CD4-positive, alpha-beta T cell (primary cell): ENCODE measurements around the gene USE1. TPM values are rescaled to one million over a fixed set of nuclear protein-coding genes. Genes with fewer than 3 reads are reported as not detected.
A peak's percentile ranks its signal among the peaks of the same experiment; 100 is the strongest.

ENCODE experiments used
- ATAC-seq: fragments of 200-7000 bp; cut with Tn5 transposase; one replicate; pipeline ENCODE4 v1.10.0; 2022; ENCODE audit warnings: mild to moderate bottlenecking; ENCODE audit not compliant: poor library complexity
- CTCF ChIA-PET: fragments of 350-600 bp; sonication (Branson Sonifier 250); formaldehyde crosslinking; loops from one replicate; lab custom pipeline; 2021; ENCODE audit warnings: antibody characterized with exemption, inconsistent platforms; lab: Charles Lee
- POLR2A ChIA-PET: fragments of 350-600 bp; sonication (Branson Sonifier 250); formaldehyde crosslinking; loops from one replicate; lab custom pipeline; 2021; ENCODE audit warnings: antibody characterized with exemption, inconsistent platforms; lab: Charles Lee
- DNase-seq, 14 experiments: peaks; one replicate each; pipeline ENCODE4 v3.0.0-alpha.2; 2013 to 2020; ENCODE audit warnings: mixed read lengths in 2 of 14
- H3K27ac ChIP-seq, 2 donors: one replicate each; pipeline versions ENCODE4 v1.5.1 to v1.7.0; 2013; ENCODE audit warnings: low read length in 2 of 2, low read depth in 1 of 2, mild to moderate bottlenecking in 1 of 2
- H3K27me3 ChIP-seq, 2 experiments: 1 replicate in 1 of 2; 2 replicates in 1 of 2; pipeline versions ENCODE4 v1.6.1 to v1.7.0; 2013; ENCODE audit warnings: low read length in 2 of 2, control low read depth in 1 of 2, mild to moderate bottlenecking in 1 of 2, moderate library complexity in 1 of 2; ENCODE audit not compliant: insufficient read depth in 2 of 2, control insufficient read depth in 1 of 2
- H3K36me3 ChIP-seq: one replicate; pipeline ENCODE4 v1.6.1; 2013; ENCODE audit warnings: low read length, control low read depth; ENCODE audit not compliant: insufficient read depth
- H3K4me1 ChIP-seq: one replicate; pipeline ENCODE4 v1.6.1; 2013; ENCODE audit warnings: low read length, control low read depth; ENCODE audit not compliant: insufficient read depth
- H3K4me3 ChIP-seq: one replicate; pipeline ENCODE4 v1.5.1; 2013; ENCODE audit warnings: mild to moderate bottlenecking, low read length, moderate library complexity
- H3K9me3 ChIP-seq, 2 experiments: 1 replicate in 1 of 2; 2 replicates in 1 of 2; pipeline versions ENCODE4 v1.6.1 to v1.7.0; 2013; ENCODE audit warnings: low read length in 2 of 2, mild to moderate bottlenecking in 2 of 2, control low read depth in 1 of 2, moderate library complexity in 1 of 2; ENCODE audit not compliant: control insufficient read depth in 1 of 2, insufficient read depth in 1 of 2
- H3K27ac Mint-ChIP-seq: one replicate; pipeline ENCODE4 v1.8.0; 2020; ENCODE audit warnings: mixed read lengths
- H3K27me3 Mint-ChIP-seq: one replicate; pipeline ENCODE4 v1.8.0; 2021; ENCODE audit warnings: mixed read lengths
- H3K36me3 Mint-ChIP-seq: one replicate; pipeline ENCODE4 v1.8.0; 2021; ENCODE audit warnings: low read depth, mixed read lengths
- H3K4me1 Mint-ChIP-seq: one replicate; pipeline ENCODE4 v1.8.0; 2021; ENCODE audit warnings: low read depth, mixed read lengths
- H3K4me3 Mint-ChIP-seq: one replicate; pipeline ENCODE4 v1.8.0; 2020; ENCODE audit warnings: mild to moderate bottlenecking, mixed read lengths
- H3K9me3 Mint-ChIP-seq: one replicate; pipeline ENCODE4 v1.8.0; 2020; ENCODE audit warnings: mixed read lengths
- CTCF ChIP-seq: fragments of 200-600 bp; IDR thresholded peaks from one replicate; pipeline ENCODE4 v1.8.0; 2022; ENCODE audit warnings: antibody characterized with exemption, mild to moderate bottlenecking
- intact Hi-C, 2 experiments: fragments of 100-400 bp; cut with DNase I in 1 of 2; cut with micrococcal nuclease in 1 of 2; formaldehyde crosslinking; loops; one replicate each; pipeline versions ENCODE4 v1.15.1 to v1.9.0; 2023 to 2025; cut with DNase I, micrococcal nuclease
- polyA plus RNA-seq, 2 donors: library from polyadenylated mRNA; unstranded; fragments of 120-200 nt; gene quantifications; one replicate each; pipeline ENCODE4 v1.2.1, GENCODE V29; 2013
- total RNA-seq, 174 experiments: library from RNA in 2 of 174; stranded (reverse) in 2 of 174; gene quantifications; one replicate each; pipeline ENCODE4 v1.2.3 and lab custom pipeline; 2021 to 2026

USE1 gene
- total RNA-seq, result 10 to 100 TPM; 23.1 to 24.3 TPM
- polyA plus RNA-seq (2013, experiment 1 of 2), result 37.4 TPM
- polyA plus RNA-seq (2013, experiment 2 of 2), result 33.9 TPM
- total RNA-seq (lab: John Stamatoyannopoulos, UW), result 11.2 to 23.7 (median 17.8) reads per million in 172 experiments

- Histone ChIP-seq H3K4me3 (peak within 1 kb of the TSS; percentile 93), H3K27me3 (no peaks in the 10 kb centered on the region), H3K9me3 (peaks cover 0 to 5% of the 10 kb centered on the region in 2 experiments), H3K4me1 (peaks cover 22% of the 10 kb centered on the region), H3K36me3 (peaks cover 42% of the 10 kb centered on the region), H3K27ac (peak within 1 kb of the TSS; percentile 74 to 97)
- TF ChIP-seq CTCF, result no peak
- CTCF ChIA-PET, result interaction anchor here (1.0 to 2.5 kb wide), 3 partner anchors 21 to 148 kb away, joined by 3 to 12 read pairs (median 3); no protein-coding TSS in a partner anchor
- Mint-ChIP-seq H3K27me3 (no peaks in the 10 kb centered on the region), H3K27ac (peak within 1 kb of the TSS; percentile 94), H3K4me1 (peaks cover 11% of the 10 kb centered on the region), H3K9me3 (no peaks in the 10 kb centered on the region), H3K4me3 (peak within 1 kb of the TSS; percentile 88), H3K36me3 (peaks cover 52% of the 10 kb centered on the region)
- intact Hi-C loops, result loop anchor here (1.0 to 2.0 kb wide), 6 partner anchors 11 to 140 kb away; partner anchors contain the start of genes OCEL1 (in 2 of the 2), BABAM1 (in 1 of the 2), GTPBP3 (in 1 of the 2) and HAUS8 (in 1 of the 2)
- ATAC-seq (peak; percentile 98), DNase-seq (peak; percentile 80 to 95 (median 85))
- POLR2A ChIA-PET, result interaction anchor here (0.6 to 3.9 kb wide), 21 partner anchors 9 to 1796 kb away, joined by 3 to 97 read pairs (median 5); partner anchors contain the start of genes AKAP8L, ANO8, BABAM1 and DDA1
Observed at GRCh38 chr19:17215127-17215971, at the start of gene USE1. USE1 (plus strand) TSS chr19:17215357; CDS start chr19:17215406, 49 bp downstream.

- CTCF ChIA-PET, result interaction anchor here (2.2 kb wide), 1 partner anchor 70 kb away, joined by 4 read pairs; no protein-coding TSS in a partner anchor
- Mint-ChIP-seq H3K27ac (no peak overlapping the region), H3K9me3 (peaks cover 2% of the 10 kb centered on the region), H3K4me1 (no peaks in the 10 kb centered on the region), H3K27me3 (no peaks in the 10 kb centered on the region), H3K36me3 (peaks cover 88% of the 10 kb centered on the region), H3K4me3 (no peak overlapping the region)
- Histone ChIP-seq H3K27me3 (no peaks in the 10 kb centered on the region), H3K36me3 (peaks cover 78% of the 10 kb centered on the region), H3K27ac (no peak overlapping the region), H3K4me3 (no peak overlapping the region), H3K4me1 (no peaks in the 10 kb centered on the region), H3K9me3 (peaks cover 0 to 10% of the 10 kb centered on the region in 2 experiments)
- POLR2A ChIA-PET, result interaction anchor here (0.6 to 1.8 kb wide), 2 partner anchors 40 to 112 kb away, joined by 3 to 4 read pairs; no protein-coding TSS in a partner anchor
- ATAC-seq, result no peak
- no peak for DNase-seq
- intact Hi-C loops, result no loop called here
- no peak for TF ChIP-seq CTCF
Observed at GRCh38 chr19:17165715-17166114, 49.4 kb upstream of the USE1 start.

GRCh38 chr19:17170538-17171297, 44.4 kb upstream of the USE1 start:
- H3K36me3 Mint-ChIP-seq, result peaks cover 74% of the 10 kb centered on the region
- ChIA-PET POLR2A (no interaction called here), CTCF (no interaction called here)
- no peaks in the 10 kb centered on the region for H3K4me1 Mint-ChIP-seq
- H3K27me3 Mint-ChIP-seq, result no peaks in the 10 kb centered on the region
- no peaks in the 10 kb centered on the region for H3K27me3 ChIP-seq
- no peak overlapping the region for H3K4me3 ChIP-seq
- TF ChIP-seq CTCF, result no peak
- no peaks in the 10 kb centered on the region for H3K4me1 ChIP-seq
- intact Hi-C loops, result no loop called here
- no peak overlapping the region for H3K4me3 Mint-ChIP-seq
- no peak overlapping the region for H3K27ac ChIP-seq
- no peaks in the 10 kb centered on the region for H3K9me3 ChIP-seq
- peaks cover 80% of the 10 kb centered on the region for H3K36me3 ChIP-seq
- no peaks in the 10 kb centered on the region for H3K9me3 Mint-ChIP-seq
- H3K27ac Mint-ChIP-seq, result no peak overlapping the region
- peak in 3 of 14 experiments; percentile 21 to 72 (median 55) for DNase-seq
- no peak for ATAC-seq
